Glutamatergic neuron (in vitro differentiated cells): ENCODE results near the gene PTK7. TPM values are rescaled to one million over a fixed set of nuclear protein-coding genes. Genes with fewer than 3 reads are reported as not detected.

Source experiments
- DNase-seq: peaks from one replicate; pipeline ENCODE4 v3.0.0; 2022
- H3K27ac Mint-ChIP-seq: one replicate; pipeline ENCODE4 v1.8.0; 2020; ENCODE audit warnings: mild to moderate bottlenecking, mixed read lengths, inconsistent platforms; ENCODE audit not compliant: unreplicated experiment
- H3K27me3 Mint-ChIP-seq: one replicate; pipeline ENCODE4 v1.8.0; 2020; ENCODE audit warnings: mild to moderate bottlenecking, moderate library complexity, mixed read lengths, inconsistent platforms; ENCODE audit not compliant: unreplicated experiment
- H3K36me3 Mint-ChIP-seq: one replicate; pipeline ENCODE4 v1.8.0; 2020; ENCODE audit warnings: mild to moderate bottlenecking, mixed read lengths, inconsistent platforms; ENCODE audit not compliant: unreplicated experiment
- H3K4me1 Mint-ChIP-seq: one replicate; pipeline ENCODE4 v1.8.0; 2020; ENCODE audit warnings: mild to moderate bottlenecking, low read depth, mixed read lengths, inconsistent platforms; ENCODE audit not compliant: unreplicated experiment
- H3K4me3 Mint-ChIP-seq: one replicate; pipeline ENCODE4 v1.8.0; 2020; ENCODE audit warnings: mild to moderate bottlenecking, mixed read lengths, inconsistent platforms; ENCODE audit not compliant: unreplicated experiment
- H3K9me3 Mint-ChIP-seq: one replicate; pipeline ENCODE4 v1.8.0; 2020; ENCODE audit warnings: mild to moderate bottlenecking, moderate library complexity, mixed read lengths, inconsistent platforms; ENCODE audit not compliant: unreplicated experiment
- total RNA-seq: library from RNA; stranded (reverse); fragmentation: NEBNext Ultra II Directional; extraction: Animal tissue kit (Norgen Biotek cat#: 25700); gene quantifications from one replicate; pipeline ENCODE4 v1.2.1, GENCODE V29; 2021; ENCODE audit not compliant: unreplicated experiment
- TF ChIP-seq, protein P1 (sequence below): fragments of 200-600 bp; sonication (generic); IDR thresholded peaks from one replicate; pipeline ENCODE4 v1.5.0; 2021; ENCODE audit not compliant: partially characterized antibody, unreplicated experiment

Gene PTK7
- total RNA-seq, 1 donor from 2014 or later, result 166 TPM

DNA sequence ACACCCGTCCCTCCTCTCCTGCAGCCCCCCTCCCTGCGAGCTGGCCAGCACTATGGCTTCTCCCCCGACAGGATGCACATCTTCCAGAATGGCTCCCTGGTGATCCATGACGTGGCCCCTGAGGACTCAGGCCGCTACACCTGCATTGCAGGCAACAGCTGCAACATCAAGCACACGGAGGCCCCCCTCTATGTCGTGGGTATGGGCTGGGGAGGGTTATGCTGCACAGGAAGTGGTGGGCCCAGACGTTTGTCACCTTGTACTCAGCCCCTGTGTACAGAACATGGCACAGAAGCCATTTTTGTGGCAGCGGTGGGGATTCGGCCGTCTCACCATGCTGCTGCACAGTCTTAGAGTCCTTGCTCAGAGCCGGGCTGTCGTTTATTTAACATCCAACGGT lies 66.0 kb downstream of the PTK7 start:
- no peak overlapping the region for H3K4me3 Mint-ChIP-seq
- H3K36me3 Mint-ChIP-seq, result no peaks in the 10 kb centered on the region
- peaks cover 21% of the 10 kb centered on the region for H3K4me1 Mint-ChIP-seq
- TF ChIP-seq, protein P1, sequence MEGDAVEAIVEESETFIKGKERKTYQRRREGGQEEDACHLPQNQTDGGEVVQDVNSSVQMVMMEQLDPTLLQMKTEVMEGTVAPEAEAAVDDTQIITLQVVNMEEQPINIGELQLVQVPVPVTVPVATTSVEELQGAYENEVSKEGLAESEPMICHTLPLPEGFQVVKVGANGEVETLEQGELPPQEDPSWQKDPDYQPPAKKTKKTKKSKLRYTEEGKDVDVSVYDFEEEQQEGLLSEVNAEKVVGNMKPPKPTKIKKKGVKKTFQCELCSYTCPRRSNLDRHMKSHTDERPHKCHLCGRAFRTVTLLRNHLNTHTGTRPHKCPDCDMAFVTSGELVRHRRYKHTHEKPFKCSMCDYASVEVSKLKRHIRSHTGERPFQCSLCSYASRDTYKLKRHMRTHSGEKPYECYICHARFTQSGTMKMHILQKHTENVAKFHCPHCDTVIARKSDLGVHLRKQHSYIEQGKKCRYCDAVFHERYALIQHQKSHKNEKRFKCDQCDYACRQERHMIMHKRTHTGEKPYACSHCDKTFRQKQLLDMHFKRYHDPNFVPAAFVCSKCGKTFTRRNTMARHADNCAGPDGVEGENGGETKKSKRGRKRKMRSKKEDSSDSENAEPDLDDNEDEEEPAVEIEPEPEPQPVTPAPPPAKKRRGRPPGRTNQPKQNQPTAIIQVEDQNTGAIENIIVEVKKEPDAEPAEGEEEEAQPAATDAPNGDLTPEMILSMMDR, result no peak
- H3K9me3 Mint-ChIP-seq, result peaks cover 4% of the 10 kb centered on the region
- peaks cover 4% of the 10 kb centered on the region for H3K27me3 Mint-ChIP-seq
- peak overlapping the region; percentile 55 for H3K27ac Mint-ChIP-seq
- DNase-seq, result no peak

DNA sequence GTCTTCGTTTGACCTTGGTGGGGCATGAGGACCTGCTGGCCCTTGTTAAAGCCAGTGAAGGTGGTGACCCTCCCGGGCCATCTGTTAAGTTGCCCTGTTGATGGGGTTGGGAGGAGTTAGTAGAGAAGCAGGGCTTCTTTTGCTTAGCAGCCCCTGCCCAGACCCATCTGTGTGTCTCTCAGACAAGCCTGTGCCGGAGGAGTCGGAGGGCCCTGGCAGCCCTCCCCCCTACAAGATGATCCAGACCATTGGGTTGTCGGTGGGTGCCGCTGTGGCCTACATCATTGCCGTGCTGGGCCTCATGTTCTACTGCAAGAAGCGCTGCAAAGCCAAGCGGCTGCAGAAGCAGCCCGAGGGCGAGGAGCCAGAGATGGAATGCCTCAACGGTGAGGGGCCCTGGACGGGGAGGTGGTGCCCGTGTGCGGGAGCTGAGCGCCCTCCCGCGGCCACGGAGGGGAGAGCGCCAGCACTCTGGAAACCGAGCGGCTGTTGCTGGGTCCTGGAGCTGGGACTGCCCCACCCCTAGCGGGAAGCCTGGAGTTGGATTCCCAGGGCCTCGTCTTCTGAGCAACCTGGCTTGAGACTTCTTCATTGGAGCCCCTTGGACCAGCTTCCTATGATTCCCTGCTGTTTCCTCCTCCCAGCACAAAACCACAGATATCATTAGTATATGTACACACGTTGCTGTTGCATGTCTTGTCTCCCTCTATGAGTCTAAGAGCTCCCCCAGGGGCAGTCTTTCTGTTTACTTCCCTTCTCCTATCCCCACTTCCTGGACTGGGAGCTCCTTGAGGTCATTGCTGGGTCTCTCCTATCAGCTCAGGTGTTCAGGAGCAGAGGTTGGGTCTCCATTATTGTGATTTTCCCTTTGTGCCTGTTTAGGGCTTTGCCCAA lies 67.4 kb downstream of the PTK7 start:
- no peaks in the 10 kb centered on the region for H3K36me3 Mint-ChIP-seq
- peaks cover 5% of the 10 kb centered on the region for H3K27me3 Mint-ChIP-seq
- H3K4me3 Mint-ChIP-seq, result peak overlapping the region; percentile 50
- H3K4me1 Mint-ChIP-seq, result peaks cover 24% of the 10 kb centered on the region
- peak overlapping the region; percentile 85 for H3K27ac Mint-ChIP-seq
- TF ChIP-seq, protein P1, result peak; percentile 89
- H3K9me3 Mint-ChIP-seq, result peaks cover 8% of the 10 kb centered on the region
- DNase-seq, result peak; percentile 91

DNA sequence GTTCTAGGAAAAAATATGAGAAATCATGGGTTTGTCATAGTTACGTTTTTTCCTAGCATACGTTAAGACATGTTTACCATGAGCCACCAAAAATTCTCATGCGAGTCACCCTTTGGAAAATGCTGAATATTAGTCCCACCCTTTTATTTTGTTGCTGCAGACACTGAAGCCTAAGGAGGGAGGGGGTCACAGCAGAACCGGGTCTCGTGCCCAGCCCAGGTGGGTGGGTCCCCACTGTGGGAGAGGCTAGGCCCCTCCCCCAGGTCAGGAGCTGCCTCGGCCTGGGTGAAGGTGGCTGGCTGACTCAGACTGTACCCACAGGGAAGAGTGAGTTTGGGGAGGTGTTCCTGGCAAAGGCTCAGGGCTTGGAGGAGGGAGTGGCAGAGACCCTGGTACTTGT lies 68.8 kb downstream of the PTK7 start:
- Mint-ChIP-seq H3K4me3 (no peak overlapping the region), H3K27me3 (peaks cover 6% of the 10 kb centered on the region), H3K27ac (no peak overlapping the region), H3K9me3 (peaks cover 8% of the 10 kb centered on the region), H3K36me3 (no peaks in the 10 kb centered on the region), H3K4me1 (peaks cover 24% of the 10 kb centered on the region)
- TF ChIP-seq, protein P1, result no peak
- no peak for DNase-seq

DNA sequence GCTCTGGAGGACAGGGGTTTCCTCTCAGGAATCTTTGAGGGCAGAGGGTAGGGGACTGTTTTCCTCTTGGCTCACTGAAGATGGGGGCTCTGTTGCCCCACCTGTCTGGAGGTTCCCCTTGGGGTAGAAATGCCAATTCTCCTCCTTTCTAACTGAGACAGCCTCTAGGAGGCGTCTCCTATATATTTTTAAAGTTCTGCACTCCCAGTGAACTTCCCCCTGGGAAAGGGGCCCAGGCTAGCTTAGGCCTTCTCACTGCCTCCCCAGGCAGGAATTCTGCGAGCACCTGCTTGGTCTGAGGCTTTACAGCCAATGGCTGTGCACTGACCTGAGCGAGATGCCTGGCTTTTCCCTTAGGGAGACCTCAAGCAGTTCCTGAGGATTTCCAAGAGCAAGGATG lies 70.1 kb downstream of the PTK7 start:
- Mint-ChIP-seq H3K27me3 (peaks cover 6% of the 10 kb centered on the region), H3K27ac (no peak overlapping the region), H3K9me3 (peaks cover 6% of the 10 kb centered on the region), H3K36me3 (no peaks in the 10 kb centered on the region), H3K4me1 (peaks cover 21% of the 10 kb centered on the region), H3K4me3 (no peak overlapping the region)
- DNase-seq, result no peak
- TF ChIP-seq, protein P1, result no peak
